Lung microvascular endothelial cell (primary cell): ENCODE measurements around the gene LOX. TPM values are rescaled to one million over a fixed set of nuclear protein-coding genes. Genes with fewer than 3 reads are reported as not detected.
"Not testable (repeated sequence)": the region's sequence is repeated elsewhere in the genome, so short reads cannot be mapped to it uniquely, and the experiment has no call there.

Experiments used
- DNase-seq, 2 donors: peaks; one replicate each; pipeline versions ENCODE4 v3.0.0 to v3.0.0-alpha.2; 2010; ENCODE audit warnings: low read depth in 2 of 2
- total RNA-seq: library from RNA; depleted of rRNA; stranded (reverse); fragments of >200 nt; gene quantifications from 2 replicates; pipeline ENCODE4 v1.2.1, GENCODE V29; 2014

The LOX gene
- total RNA-seq, 1 donor from 2014 or later = 75.4 TPM

DNA sequence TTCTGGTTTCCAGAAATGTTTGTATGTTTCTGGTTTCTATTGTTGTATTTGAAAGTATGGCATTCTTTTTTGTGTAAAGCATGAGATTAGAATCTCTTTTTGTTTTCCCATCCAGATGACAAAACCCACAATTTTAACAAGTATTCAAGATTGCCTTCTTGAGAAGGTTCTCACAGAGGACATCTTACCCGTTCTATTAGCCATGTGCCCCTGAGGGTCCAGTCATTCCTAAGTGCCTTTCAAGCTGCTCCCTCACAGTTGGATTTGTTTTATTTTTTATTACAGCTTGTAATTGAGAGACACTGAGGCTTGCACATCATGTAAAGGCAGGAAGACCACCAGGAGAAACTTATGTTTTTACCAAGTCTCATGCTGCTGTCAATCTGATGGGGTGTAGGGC lies 19.3 kb upstream of the LOX start:
- no peak for DNase-seq

DNA sequence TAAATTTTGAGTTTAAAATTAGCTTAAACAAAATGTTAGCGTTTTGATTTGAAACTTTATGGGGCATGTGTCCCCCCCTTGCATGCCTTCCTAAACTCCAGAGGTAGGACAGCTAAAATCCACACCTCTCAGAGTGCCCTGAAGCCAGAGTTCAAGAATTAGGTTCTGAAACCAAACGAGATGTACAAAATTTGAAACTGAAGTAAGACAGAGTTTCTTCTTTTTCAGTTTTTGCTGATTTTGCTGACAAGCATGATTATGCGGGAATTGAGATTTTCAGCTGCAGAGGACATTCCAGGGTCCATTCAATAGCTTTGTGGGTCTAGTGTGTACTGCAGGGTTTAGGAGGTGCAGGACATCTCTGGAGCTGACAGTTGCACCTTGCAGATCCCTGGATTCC lies 17.1 kb upstream of the LOX start:
- no peak for DNase-seq

DNA sequence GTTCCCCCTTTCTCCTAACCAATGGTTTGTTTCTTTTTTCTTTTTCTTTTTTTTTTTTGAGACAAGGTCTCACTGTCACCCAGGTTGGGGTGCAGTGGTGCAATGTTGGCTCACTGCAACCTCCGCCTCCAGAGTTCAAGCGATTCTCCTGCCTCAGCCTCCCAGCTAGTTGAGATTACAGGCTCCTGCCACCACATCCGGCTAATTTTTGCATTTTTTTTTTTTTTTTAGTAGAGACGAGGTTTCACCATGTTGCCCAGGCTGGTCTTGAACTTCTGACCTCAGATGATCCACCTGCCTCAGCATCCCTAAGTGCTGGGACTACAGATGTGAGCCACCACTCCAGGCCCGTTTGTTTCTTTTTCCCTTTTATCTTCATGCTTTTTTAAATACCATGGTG lies 16.2 kb upstream of the LOX start:
- not testable (repeated sequence) for DNase-seq

DNA sequence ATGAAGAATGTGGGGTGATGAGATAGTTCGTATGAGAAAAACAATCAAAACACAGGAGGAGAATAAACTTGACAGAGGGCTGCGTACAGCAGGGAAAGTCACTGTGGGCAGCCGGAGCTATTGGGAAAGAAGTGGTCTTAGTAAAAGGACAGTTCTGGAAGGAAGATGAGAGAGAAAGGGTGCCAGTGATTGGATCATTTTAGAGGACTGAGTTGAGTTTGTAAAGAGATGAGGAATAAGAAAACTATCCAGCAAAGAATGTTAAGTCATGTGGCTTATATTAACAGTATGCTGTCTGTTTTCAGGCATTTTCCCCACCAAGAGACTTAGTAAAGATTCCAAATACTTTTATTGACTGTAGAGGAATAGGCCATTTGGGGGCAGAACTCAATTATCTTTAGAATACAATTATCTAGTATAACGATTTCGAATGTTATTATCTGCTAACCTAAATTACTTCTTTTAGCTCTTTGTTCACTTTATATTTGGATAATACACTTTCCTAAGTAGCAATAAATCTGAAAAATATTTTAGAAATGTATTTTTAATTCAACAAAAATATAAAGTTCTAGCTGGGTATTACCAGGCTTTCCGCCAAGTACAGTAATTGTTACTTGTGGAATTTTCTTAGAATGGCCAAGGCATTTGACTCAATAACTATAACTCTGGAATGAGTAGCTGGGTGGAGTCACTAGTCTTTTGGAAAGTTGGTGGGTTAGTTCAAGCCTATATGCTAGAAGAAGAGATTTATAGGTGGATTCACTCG lies 15.5 kb upstream of the LOX start:
- no peak for DNase-seq

DNA sequence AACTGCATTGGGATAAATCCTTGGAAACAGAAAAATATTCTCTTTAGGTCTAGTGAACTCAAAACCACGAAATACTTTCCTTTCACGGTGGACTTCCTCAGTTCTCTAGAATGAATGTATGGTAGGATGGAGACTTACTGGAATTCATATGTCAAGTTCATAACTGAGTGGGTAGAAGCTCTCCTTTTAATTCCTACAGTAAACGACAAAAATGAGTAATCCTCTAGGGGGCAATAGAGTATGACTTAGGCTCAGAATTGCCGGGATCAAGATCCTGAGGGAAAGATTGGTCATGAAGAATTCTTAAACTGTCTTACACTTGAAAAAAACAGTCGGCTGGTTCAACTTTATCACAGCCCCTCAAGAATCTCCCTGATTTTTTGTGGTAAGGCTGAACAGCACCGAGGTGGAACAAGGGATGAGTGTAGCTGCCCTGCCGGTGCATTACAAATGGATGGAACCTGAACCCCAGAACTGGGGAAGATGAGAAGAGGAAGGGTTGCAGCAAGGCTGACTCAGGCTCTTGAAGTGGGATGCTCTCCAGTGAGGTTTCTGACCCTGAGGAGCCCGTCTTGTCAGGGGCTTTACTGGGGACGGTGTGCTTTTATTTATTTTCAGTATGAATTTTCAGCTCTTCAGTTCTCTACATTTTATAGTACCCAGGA lies 14.0 kb upstream of the LOX start:
- DNase-seq = peak; percentile 23 to 53

DNA sequence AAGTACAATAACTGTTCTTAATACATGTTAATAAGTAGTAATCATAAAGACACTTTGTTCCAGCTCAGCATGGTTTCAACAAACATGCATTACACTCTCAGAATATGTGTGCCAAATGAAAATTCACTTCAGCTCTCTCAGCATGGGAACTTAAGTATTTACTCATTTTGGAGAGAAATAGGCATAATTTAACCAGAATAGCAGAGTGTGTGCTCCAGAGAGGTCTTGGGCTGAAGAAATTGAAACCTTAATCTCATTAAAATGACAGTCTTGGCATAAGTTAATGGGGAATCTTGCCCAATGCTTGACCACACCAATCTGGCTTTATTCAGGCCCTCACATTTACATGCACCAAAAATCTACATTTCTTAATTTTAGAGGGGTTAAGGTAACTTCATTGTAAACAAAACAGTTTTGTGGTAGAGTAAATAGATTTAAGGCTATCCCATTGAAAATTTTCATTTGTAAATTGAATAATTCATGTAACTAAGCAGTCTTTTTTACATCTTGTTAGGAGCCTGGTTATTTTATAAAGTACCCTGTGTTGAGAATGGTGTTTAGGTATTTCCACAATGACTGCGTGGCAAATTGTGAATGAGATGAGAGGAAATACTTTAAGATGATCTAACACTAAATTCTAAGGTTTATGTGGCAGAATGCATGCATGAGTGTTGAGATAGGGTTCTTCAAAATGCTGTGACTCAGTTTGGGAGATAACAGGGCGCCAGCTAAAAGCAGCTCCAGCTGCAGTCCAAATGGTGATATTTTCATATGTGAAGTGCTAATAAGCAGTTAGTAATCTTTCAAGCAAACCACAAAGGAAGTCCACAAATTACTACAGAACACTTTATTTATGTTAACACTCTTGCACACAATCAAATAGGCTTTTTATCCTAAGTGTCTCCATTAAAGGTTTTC lies 11.3 kb upstream of the LOX start:
- peak in 1 of 2 donors; percentile 77 for DNase-seq

DNA sequence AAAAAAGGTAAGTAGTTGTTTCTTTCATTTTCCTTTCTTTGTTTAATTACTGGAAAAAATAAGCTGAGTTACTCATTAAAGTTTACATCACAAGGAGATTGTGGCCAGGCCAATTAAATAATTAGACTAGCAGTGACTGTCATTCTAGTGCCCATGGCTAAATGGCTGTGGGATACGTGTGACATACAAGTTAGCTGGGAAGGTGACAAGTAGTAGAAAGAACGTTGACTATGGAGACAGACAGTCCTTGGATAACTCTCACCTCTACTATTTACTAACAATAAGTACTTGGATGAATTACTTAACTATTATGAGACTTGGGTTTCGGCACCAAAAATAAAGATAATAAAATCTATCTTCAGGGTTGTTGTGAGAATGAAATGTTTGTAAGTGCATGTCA lies 7.0 kb upstream of the LOX start:
- DNase-seq = no peak

DNA sequence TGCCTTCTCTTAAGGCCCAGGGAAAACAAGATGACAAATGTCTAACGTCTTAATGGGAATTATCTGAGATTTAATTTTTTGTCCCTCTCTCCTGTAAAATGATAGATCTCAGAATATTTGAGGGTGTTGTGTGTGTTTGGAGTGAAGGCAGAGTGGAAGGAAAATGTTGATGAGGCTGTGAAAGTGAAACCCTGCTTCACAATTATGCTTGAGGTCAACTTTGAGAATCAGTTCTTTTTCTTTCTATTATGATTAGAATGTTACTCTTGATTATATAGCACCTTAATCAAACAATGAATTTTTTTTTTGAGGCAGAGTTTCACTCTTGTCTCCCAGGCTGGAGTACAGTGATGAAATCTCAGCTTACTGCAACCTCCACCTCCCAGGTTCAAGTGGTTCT lies 5.5 kb upstream of the LOX start:
- DNase-seq = no peak

DNA sequence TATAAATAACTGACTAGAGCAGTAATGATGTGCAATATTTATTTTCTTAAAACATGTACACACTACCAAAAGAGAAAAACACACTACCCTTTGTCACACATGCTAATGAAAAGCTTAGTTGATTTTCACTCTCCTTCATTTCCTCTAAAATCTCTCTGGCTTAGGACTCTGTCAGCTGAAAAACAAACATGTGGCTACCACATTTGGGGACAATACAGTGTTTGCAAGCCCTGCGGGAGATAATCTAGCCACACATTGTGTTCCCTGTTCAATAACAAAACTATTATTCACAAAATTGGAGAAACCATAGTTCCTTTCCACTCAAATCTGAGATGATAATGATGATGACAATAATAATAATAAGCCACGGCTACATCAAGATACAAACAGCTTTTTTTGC lies 3.5 kb upstream of the LOX start:
- DNase-seq = no peak

DNA sequence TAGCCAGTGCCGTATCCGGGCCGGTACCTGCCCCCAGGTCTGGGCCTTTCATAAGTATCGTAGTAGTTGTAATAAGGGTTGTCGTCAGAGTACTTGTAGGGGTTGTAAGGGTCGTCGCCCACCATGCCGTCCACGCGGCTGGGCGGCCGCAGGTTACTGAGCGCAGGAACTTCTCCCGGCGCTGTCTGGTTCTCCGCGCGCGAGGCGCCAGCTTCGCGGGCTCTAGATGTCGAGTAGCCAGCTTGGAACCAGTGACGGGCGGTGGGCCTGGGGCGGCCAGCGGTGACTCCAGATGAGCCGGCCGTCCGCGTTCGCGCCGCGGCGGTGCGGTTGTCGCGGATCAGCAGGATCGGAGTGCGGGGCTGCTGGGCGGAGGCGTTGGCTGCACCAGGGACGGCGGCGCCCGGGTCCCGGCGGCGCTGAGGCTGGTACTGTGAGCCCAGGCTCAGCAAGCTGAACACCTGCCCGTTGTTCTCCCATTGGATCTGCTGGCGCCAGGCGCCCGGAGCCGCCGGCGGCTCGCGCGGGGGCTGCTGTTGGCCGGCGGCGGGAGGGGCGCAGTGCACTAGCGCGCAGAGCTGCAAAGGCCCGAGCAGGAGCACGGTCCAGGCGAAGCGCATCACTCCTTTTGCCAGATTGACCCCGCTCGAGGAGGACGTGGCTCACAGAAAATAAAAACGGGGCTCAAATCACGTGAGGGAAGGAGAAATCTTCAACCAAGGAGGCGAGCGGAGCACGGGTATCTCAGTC lies 518 bp downstream of the LOX start:
- DNase-seq = peak; percentile 43 to 44

DNA sequence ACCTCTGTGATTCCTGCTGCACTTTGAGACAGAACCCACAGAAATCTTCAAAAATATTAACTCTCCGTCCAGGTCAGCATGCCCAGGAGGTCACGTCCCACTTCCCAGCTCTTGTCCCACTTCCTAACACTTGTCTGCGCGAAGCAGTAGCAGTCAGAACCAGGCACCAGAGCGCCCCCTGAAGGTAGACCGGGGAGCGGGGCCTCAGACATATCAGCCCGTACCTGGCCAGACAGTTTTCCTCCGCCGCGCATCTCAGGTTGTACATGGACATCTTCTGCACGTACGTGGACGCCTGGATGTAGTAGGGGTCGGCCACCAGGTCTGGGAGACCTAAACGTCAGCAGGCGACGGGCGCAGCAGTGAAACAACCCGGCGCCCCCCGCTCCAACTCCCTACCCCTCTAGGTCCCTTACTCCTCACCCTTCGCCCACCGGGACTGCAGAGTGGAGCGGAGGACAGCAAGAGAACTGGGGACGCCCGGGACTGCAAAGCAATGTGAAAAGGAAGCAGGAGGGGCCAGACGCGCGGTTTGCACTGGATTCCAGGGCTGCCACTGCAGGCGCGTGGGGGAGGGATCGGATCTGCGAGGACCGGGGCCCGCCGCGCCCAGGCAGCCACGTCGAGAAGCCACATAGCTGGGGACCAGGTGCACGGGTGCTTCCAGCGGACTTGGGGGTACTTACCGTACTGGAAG lies 1.2 kb downstream of the LOX start:
- peak; percentile 80 to 85 for DNase-seq

DNA sequence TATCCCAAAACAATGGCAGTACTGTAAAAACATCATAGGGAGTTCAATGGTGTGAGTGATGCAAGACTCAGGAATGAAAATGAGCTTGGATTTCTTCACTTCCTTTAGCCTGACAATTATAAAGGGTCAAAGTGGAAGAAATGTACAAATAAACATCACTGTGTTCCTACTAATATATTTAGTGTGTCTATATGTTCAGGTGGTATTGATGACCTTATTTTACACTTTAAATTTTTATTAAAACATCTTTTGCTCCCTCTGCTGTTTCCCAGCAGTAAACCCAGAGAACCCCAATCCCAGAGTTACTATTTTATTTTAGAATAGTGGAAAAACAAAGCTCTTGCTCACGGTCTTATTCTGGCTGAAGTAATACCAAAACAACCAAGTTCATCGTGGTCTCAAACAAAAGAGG lies 2.0 kb downstream of the LOX start:
- DNase-seq = peak; percentile 27 to 39

DNA sequence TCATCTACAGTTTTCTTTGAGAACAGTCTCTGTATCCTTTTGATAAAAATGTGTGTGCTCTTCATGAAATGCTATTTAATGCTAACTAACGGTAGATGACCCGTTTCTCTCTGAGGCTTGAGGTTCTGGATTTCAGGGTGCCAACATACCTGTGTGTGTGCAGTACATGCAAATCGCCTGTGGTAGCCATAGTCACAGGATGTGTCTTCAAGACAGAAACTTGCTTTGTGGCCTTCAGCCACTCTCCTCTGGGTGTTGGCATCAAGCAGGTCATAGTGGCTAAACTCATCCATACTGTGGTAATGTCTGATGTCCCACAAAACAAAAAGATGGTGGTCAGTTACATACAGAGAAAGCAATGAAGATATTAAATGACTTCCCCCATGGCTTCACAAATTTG lies 4.2 kb downstream of the LOX start:
- no peak for DNase-seq

DNA sequence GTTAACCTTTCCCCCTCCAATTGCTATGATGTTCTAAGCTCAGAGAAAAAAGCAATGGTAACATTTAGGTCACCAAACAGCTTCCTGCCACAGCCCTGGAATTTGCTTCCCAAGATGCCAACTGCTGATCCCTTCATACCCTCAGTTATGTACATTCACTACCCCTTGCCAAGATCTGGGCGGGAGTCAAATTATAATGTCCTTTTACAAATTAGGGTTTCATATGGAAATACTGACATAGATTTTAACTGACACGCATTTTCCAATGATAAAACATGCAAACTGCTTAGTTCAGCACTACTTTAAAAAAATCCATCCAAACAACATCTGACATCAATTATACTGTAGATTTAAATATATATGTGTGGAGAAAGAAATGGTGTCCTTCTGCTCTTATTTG lies 5.0 kb downstream of the LOX start:
- peak in 1 of 2 donors; percentile 15 for DNase-seq

DNA sequence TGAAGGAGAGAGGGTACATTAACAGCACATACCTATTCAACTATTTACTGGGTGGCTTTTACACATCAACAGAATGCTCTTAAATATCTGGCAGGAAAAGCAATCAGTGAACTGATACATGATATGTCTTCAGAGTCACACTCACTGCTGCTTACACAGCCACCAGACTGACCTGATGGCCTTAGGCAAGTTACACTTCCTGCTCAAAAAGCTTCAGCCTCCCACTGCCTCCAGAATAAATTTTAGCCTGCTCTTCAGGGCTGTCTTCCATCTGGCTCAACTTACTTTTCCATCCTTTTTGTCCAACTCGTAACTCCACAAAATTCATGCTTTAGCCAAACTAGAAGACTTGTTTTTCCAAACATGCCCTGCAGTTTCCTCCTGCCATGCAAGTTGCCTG lies 10.7 kb downstream of the LOX start:
- DNase-seq = no peak

DNA sequence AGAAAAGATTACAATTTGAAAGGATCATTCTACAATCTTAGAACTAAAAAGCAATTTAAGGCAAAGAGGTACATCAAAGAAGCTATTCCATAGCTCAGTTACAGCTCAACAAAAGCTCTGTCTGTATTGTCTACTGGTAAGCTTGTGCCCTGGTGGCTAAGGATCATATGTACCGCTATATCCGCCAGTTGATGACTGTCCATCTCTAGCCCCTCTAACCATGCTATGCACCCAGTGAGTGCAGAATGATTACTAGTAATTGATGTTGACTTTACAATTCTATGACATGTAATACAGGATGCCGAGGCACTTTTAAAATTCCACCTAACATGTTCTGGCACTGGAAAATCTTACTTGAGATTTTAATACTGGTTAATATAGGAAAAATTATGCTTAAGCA lies 13.1 kb downstream of the LOX start:
- DNase-seq = no peak

DNA sequence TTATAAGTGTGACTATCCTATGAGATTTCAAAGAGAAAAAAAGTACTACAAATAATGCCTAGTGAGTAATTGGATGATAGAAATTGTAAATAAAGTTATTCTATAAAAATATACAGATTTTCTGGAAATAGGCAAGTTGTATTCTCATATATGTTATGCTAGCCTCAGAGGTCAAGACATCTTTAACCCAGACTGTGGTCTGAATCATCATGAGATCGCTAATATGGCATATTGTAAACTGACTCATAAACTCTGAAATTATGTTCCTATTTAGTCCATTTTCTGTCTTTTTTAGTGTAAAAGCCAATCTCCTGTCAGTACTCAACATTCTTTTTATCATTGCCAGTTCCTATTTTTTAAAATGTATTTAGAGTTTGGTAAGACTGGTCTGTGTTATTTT lies 14.2 kb downstream of the LOX start:
- DNase-seq = peak in 1 of 2 donors; percentile 36

DNA sequence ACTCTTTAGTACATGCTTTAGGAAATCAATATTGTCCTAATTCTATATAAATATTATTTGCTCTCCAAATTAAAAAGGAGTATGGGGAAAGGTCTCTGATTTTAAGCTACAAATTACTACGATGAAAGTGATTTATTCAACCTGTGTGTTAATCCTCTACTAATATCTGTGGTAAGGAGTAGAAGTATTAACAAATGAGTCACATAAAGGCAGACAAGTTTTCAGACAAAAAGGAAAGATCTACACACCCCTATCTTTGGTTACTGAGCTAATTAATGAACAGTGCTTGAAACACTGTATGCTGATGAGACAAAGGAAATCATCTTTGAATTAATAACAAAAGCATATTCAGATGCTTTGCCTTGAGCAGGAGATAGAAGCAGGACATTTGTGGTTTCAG lies 15.9 kb downstream of the LOX start:
- DNase-seq = no peak

DNA sequence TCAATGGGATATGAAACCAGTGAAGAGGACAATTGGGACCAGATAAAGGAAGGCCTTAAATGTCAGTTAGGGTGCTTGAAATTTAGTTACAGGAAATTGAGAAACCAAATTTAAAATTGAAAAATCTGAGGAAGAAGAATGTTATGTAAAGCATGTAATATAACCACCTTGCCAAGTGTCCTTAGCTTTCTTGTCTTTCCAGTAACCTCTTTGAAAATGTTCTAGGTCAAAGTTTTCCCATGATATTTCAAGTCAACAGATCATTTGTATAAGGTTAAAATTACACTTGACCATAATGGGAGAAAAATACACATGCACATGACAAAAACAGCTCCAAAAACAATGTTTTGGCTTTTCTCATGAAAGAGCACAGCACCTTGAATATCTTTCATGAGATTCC lies 21.1 kb downstream of the LOX start:
- no peak for DNase-seq

DNA sequence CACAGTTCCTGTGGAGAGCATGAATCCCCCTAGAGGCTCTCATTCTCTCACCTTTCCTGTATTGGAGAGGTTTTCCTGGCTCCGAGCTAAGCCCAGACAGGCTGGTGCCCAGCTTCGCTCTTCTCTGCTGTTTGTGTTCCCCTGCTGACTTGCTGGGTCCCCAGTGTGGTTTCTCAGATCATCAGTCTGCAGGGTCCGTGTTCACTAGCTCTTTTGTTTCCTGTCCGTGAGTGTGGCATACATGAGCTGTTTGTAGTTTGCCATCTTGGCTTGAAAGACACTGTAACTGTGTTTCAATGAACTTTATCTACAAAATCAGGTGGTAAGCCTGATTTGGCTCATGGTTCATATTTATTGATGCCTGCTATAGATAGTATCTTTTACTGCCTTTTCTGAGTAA lies 23.8 kb downstream of the LOX start:
- peak in 1 of 2 donors; percentile 24 for DNase-seq
